GM12875 (cell line): ENCODE measurements around the gene TUBD1.
"Not testable (repeated sequence)": the region's sequence is repeated elsewhere in the genome, so short reads cannot be mapped to it uniquely, and the experiment has no call there.

Experiments
- H3K4me3 ChIP-seq: one replicate; pipeline ENCODE4 v1.5.1; 2011; ENCODE audit warnings: low read depth, low read length, control low read depth
- TF ChIP-seq, protein P1 (sequence below): IDR thresholded peaks from 2 replicates; pipeline ENCODE4 v1.5.1; 2011; ENCODE audit warnings: low read depth, mild to moderate bottlenecking, control low read depth, inconsistent platforms, low read length, moderate library complexity, borderline replicate concordance; ENCODE audit not compliant: insufficient read depth

Gene TUBD1

DNA sequence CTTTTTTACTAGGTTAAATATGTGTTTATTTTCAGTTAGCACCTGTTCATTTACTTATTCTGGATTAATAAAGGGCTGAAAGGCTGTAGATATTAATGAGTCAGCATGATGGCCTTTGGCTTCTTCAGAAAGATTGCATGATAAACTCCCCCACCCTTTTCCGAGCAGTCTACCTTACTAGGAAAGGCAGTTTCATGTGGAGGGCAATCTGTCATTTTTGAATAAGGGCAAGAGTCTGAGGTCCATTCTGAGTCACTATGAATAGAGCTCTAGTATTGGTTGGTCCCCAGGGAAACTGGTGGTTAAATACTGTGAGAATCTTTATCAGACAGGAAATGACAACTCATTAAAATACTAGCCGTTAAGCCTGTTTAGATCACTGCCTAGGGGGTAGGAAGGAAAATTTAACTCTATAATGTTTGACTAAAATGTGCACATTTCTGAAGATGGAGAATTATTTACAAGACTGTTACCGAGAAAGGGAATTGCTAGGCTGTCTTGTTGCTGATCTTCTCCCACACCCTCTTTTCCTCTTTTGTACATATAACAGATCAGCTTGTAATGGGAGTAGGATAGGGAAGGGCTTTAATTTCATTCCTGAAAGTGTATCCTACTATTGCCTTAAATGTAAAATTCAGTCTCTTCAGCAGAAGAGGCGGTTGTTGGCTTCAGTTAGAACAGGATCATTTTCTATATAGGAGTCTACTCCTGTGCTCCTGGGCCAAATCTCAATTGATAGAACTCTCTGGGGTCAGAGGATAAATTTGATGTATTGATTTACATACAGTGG is 63.3 kb downstream of the TUBD1 start:
- TF ChIP-seq, protein P1, sequence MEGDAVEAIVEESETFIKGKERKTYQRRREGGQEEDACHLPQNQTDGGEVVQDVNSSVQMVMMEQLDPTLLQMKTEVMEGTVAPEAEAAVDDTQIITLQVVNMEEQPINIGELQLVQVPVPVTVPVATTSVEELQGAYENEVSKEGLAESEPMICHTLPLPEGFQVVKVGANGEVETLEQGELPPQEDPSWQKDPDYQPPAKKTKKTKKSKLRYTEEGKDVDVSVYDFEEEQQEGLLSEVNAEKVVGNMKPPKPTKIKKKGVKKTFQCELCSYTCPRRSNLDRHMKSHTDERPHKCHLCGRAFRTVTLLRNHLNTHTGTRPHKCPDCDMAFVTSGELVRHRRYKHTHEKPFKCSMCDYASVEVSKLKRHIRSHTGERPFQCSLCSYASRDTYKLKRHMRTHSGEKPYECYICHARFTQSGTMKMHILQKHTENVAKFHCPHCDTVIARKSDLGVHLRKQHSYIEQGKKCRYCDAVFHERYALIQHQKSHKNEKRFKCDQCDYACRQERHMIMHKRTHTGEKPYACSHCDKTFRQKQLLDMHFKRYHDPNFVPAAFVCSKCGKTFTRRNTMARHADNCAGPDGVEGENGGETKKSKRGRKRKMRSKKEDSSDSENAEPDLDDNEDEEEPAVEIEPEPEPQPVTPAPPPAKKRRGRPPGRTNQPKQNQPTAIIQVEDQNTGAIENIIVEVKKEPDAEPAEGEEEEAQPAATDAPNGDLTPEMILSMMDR, result no peak
- H3K4me3 ChIP-seq, result no peak overlapping the region

DNA sequence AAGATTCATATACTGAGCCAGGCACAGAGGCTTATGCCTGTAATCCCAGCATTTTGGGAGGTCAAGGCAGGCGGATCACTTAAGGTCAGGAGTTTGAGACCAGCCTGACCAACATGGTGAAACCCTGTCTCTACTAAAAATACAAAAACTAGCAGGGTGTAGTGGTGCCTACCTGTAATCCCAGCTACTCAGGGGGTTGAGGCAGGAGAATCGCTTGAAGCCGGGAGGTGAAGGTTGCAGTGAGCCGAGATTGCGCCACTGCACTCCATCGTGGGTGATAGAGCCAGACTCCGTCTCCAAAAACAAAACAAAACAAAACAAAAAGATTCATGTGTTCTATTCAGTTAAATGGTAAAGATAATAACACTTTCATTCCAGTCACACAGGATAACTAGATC is 63.9 kb downstream of the TUBD1 start:
- not testable (repeated sequence) for H3K4me3 ChIP-seq

DNA sequence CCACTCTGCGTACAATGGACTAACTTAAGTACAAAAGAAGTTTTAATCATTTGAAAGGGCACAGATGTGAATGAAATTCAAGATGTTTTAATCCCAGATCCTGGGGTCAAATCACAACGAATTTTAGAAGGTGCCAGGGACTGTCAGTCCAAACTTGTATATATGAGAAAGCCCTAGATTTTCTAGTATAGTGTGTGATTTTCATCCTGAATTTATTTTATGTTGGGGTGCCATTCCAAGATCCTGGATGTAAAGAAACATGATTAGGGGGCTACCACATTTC is 64.3 kb downstream of the TUBD1 start:
- no peak overlapping the region for H3K4me3 ChIP-seq
- TF ChIP-seq, protein P1, result no peak

DNA sequence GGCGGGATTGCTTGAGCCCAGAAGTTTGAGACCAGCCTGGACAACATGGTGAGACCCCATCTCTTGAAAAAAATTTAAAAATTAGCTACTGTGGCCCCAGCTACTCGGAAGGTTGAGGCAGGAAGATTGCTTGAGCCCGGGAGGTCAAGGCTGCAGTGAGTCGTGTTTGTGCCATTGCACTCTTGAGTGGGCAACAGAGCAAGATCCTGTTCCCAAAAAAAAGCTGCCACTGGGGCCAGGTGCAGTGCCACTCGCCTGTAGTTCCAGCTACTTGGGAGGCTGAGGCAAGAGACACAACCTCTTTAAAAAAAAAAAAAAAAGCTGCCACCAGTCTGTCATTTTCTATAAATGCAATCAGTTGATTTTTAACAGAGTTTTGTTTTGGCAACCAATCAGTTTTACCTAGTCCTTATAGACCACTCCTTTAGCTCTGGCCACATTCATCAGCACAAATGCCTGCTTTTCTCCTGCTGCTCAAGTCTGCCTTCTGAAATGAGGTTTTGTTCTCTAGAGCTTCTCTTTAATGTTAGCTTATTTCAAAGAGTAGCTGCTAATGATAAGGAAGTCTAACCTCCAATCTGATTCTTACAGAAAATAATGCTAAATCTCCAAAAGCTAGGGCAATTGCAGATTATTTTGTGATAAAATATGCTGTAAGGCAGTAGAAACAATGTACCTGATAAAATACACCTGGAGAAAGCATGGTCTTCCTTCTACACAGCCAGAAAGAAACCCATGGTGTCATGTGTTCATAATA is 64.8 kb downstream of the TUBD1 start:
- TF ChIP-seq, protein P1, result no peak
- H3K4me3 ChIP-seq, result no peak overlapping the region

DNA sequence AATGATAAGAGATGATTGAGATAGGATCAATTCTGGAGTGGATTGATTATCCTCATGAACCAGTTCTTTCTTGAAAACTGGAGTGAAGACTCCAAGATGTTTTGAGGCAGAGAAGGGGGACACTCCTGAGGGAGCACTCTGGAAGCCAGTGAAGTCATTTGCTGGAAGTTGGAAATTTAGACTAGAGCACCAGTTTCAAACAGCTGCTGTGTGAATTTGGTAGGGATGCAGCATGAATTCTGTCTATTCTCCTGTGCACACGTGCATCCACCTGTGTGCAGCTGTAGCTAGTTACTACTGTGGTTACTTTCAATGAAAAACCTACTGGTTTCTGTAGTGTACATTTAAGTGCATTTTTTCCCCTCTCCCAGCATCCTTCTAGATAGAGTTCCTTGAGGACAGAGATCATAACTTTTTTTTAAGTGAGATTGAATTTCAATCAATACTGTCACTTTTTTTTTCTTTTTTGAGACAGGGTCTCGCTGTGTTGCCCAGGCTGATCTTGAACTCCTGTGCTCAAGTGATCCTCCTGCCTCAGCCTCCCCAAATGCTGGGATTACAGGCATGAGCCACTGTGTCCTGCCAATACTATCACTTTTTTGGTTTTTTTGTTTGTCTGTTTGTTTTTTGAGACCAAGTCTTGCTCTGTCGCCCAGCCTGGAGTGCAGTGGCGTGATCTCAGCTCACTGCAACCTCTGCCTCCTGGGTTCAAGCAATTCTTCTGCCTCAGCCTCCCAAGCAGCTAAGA is 65.9 kb downstream of the TUBD1 start:
- H3K4me3 ChIP-seq, result no peak overlapping the region

DNA sequence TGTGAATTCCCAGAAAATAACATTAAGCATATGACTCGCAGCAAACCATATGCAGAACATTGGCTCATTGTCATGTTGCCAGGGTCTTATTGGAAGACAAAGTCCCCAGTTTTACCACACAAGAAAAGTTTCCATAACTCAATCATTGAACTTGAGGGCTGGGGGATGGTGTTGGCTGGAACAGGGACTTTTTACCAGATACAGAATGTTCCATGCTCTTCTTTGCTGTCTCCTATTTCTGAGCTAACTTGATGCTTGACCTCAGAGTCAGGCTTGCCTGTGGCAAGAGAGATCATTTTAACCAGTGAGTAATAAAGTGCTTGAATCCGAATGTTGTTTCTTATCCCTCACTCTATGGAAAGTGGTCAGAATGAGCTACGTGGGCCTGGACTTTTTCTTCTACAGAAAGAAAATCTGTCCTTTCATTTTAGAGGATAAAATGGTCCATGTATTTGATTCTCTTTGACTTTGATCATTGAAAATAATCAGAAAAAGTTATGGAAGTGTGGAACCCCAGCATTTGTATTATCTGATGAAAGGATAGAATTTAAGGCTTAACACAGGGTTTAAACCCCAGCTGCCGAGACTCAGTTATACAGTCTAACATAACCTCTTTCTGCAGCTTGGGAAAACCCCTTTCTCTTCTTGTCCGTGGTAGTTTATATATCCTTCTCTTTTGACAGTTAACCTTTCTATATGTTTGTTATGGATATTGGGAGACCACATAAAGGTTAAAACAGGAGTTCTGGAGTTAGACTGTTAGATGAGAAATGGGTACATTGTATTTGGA is 67.0 kb downstream of the TUBD1 start:
- no peak overlapping the region for H3K4me3 ChIP-seq
- TF ChIP-seq, protein P1, result no peak

More for the DNA sequence above, 65.9 kb downstream of the TUBD1 start:
- TF ChIP-seq, protein P1, result no peak

DNA sequence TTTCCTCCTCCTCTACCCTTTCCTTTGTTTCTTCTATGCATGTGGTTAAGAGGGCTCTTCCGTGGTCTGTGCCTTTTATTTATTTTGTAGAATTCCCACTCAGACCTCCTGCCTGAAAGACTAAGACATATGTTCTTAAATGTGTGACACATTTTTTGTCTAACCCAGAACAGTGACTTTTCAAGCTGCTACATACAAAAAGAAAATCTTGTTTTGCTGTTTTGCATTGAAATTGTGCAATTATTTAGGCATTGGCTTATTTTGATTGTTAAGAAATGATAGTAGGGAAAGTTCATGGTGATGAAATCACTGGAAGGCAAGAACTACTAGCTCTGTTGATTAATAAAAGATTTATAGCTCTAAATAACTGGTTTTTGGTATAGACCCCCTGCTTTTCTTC is 76.8 kb downstream of the TUBD1 start:
- H3K4me3 ChIP-seq, result no peak overlapping the region
- TF ChIP-seq, protein P1, result no peak
